ENCODE data around the gene HIVEP3.

The HIVEP3 gene

DNA sequence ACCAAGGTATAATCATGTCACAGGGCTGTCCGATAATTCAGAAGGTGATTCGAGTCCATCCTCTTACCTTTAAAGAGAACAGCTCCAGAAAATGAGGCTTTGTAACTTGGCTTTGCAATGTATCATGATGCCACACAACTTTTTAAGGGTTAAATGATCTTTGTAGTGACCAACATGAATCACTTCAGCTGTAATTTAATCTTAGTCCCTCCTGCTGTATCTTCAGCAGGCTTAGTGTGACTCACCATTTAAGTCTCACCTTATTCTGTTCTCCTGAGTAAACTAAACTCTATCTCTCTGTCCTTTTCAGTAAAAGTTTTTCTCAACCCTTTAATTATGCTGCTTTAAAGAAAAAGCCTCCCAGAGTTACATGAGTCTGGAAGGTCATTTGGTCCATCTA is 1.9 kb upstream of the HIVEP3 start:
- DNase-seq = no peak

DNA sequence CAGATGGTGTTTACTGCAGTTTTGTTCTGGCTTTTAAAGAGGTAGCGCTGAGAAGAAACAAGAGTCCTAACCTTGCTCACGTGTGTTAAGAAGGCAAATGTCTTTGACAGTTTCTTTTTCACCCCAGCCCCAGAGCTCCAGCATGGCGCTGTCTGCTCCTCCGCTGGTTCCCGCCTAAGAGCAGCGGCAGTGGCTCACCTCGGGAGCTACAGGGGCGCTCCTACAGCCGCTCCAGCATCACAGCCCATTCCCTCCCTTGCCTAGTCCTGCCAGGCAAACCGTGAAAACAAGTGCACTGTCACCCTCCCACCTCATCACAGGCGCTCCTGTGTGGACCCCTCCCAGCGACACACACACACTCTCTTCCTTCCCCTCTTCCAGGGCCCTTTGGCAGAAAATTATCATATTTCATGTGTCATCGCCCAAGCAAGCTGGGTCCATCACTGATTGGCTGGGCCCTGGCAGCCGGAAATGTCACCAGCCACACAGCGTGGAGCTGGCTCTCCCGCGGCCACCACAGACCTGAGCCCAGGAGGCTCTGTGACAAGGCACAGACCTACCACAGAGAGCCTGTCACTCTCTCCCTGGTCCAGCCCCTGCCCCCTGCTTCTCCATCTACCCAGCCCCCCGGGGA is 1.2 kb upstream of the HIVEP3 start:
- peak; percentile 89 for DNase-seq

DNA sequence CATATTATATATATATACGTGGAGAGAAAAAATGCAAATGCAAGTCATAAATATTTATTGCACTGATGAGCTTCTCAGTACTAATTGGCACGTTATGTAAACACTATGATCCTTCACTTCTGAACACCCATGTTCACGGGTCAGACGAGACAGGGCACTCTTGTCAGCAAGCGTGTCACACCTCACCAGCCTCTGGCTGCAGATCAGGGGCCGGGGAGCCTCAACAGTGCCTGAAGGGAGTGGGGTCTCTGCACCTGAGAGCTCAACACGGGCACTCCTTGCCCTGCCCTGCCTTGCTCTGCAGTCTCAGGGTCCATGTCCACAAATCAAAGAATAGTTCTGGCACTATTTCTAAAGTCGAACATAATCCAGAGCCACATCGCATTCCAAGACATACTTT is 409 bp upstream of the HIVEP3 start:
- DNase-seq = no peak

DNA sequence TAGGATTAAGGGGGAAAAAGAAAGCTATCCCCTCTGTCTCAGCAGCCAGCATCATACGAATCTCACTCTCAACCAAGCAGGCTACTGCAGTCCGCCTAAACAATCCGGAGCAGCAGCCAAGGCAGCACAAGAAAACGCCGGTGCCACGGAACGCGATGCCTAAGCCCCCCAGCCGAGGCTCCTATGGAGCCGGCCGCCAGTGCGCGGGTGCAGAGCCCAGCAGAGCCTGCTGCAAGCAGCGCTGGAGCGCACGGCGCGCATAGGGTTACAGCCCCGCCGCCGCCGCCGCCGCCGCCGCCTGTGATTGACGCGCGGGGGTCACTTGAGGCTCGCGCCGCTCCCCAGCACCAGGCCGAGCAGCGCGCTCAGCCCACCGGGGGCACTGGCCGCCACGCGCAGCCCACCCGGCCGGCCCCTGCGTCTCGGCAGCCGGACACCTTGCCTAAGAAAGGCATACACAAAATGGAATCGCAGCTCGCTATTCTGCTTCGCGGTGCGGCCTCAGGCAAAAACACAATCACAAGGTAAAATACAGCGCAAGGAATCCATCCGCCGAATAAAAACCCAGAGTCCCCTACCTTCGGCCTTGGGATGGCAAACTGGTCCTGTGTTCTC is 780 bp downstream of the HIVEP3 start:
- peak; percentile 16 for DNase-seq

DNA sequence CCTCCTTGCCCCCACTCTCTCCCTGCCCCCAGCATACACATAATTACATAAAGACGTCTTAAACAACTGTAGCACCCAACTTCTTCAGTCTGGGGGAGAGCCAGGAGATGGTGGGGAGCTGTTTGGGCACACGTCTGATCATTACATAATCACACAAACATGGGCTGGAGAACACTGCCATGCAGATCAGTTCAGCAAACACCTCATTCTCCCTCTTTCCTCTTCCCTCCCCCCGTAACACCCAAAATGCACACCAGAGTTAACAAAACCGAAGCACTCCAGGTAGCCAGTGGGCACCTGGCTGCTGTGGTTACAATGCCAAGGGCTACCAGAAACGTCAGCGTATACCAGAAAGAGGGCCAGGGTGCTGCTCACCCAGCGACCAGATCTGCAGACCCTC is 1.6 kb downstream of the HIVEP3 start:
- DNase-seq = no peak

DNA sequence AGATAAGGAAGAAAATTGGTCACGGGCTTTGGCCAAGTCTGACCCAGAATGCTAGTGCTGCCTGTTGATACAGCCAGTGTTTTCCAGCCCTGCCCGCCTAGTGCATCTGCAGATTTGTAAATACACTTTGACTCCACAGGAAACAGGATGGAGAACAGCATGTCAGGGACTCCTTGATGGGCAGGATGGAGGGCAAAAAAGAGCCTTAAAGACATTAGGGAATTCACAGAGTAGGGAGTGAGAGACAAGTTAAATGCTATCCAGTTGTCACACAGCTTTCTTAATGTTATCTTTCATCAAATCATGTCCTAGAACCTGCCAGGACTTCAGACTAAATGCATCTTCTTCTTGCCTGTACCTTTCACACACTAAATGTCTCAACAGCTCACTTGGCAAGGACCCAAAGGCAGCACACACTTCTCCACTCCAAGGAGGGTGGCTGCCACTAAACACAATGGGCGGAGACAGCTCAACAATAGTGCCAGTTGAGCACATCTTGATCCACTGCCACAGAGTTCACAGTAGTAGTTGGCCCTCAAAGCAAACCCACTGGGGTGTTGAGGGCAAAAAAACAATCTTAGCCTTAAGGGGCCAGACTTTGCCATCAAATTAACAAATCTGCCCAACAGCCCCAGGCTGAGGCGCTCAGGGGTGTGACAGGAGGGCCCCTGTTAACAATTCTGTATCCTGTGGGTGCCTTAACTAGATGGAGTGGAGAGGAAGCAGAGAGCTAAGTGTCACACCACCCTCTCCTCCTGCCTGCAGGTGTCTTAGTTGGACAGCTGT is 2.7 kb downstream of the HIVEP3 start:
- no peak for DNase-seq

DNA sequence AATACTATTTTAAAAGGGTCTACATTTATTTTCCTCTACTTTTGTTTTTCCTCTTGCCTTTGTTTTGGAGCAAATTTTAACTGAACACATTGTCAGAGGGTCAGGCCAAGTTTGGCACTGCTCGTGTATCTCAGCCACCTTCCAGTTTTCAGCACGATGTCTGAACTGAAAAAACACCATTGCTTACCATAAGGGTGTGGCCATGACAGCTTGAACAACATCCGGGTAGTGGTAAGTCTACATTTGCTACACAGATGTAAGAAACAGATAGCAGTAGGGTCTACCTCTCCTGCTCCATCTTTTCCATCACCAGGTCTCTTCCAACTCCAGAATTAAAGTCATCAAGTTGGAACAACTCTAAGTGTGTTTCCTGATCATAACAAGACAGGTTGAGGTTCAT is 4.2 kb downstream of the HIVEP3 start:
- no peak for DNase-seq

DNA sequence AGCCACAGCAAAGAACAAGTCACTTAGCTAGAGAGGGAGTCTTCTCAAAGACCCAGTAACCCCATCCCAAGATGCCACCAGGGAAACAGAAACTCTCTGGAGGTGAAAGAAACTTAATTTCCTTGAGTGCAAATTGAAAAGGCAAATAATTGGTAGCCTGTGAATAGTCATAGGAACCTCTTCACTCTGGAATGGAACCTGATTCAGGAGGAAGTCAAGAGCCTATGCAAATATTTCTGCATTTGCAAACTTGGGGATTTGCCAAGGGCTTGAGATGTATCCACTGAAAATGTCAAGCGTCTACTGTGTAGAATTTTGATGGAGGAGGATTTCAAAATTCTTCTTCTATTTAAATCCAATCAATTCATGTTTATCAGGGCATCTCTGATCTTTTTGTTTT is 5.7 kb downstream of the HIVEP3 start:
- DNase-seq = no peak

DNA sequence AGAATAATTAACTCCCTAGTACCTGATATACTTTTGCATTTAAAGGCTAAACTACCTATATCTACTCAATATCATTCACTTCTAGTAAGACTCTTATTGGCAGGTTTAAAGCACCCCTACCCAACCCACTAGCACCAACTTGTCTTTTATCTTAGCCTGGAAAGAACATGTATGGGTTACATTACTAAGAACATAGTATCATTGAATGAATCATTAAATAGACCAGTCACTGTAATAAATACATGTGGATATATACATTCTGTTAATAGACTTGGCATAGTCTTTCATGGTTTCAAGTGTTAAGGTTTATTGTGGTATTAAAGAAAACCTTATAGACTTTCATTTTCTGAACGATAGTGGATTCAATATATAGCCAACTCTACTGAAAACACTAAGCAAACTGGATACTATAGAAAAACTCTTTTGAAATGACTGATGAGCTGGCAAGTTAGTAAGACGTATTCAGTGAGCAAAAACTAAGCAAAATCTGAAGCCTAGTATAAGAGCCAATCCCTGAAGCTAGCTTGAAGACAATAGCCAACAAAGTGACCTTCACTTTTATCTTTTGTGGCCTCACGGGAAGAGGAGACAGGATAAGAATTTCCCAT is 10.3 kb downstream of the HIVEP3 start:
- DNase-seq = no peak

DNA sequence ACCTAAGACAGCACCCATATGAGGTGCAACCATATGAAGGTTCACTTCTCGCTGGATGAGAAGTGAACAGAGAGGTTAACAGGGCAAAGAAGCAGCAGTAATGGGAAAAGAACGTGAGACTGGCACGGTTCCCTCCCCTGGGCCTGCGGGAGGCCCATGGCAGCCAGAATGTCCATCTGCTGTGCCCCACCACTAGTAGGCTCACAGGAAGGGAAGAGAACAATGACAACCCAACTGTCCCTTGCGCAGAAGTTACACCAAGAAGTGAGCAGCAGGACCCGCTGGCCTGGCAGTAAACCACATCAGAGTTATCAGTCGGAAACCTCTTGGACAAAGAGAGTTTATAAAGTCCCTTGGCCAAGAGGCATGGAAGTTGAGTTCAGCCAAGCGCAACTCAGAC is 11.3 kb downstream of the HIVEP3 start:
- DNase-seq = no peak

DNA sequence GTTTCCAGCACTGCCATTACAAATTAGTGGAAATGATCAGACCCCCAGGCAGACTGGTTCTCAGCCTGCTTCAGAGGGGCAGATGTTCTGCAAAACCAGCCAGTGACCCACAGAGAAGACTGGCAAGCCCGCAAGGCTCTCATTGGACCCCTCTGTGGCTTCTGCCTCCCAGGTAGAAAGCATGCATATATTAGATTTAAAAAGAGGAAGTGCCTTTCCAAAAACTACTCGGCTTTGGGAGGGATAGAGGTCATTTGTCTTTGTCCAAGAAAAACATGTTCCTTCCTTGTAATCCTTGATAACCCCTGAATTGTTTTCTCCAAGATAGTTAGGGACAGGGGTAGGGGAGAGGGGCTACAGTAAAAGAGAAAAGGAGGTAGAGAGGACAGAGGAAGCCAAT is 11.8 kb downstream of the HIVEP3 start:
- DNase-seq = no peak

DNA sequence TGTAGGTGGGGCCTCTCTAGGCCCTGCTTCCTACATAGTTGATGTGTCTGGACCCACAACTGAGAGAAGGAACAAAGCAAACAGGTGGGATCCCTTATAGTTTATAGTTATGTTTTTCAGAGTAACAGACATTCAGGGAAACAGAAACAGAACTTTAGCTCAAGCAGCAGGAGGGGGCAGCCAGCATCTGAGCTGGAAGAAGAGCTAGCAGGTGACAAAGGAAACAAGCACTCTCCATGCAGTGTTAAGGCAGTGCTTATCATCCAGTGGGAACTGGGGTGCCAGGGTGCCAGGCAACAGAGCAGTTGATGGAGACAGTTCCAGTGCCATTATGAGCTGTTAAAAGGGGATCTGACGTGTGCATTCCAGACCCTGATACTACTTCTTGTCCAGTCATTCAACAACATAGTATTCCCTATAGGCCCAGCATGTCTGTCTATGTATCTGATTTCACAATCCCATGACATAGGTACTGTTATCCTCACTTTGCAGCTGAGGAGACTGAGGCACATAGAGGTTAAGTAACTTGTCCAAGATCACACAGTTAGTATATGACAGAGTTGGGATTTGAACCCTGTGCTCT is 13.5 kb downstream of the HIVEP3 start:
- no peak for DNase-seq

DNA sequence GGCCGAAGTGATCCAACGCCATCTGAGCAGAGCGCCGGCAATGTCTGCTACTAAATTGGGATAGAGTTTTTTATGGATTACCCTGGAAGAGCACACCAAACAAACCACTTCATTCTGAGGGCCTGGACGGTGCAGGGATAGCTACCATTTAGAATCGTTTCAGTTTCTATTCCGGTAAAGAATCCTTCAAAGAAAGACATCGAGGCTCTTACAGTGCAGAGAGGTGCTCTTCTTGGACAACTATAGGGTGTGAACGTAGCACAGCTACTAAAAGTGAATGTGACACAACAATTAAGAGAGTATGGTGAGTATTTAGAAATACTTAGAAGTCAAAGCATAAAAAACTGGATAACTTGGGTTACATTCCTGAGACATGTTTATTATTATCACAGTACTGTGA is 16.1 kb downstream of the HIVEP3 start:
- DNase-seq = no peak

DNA sequence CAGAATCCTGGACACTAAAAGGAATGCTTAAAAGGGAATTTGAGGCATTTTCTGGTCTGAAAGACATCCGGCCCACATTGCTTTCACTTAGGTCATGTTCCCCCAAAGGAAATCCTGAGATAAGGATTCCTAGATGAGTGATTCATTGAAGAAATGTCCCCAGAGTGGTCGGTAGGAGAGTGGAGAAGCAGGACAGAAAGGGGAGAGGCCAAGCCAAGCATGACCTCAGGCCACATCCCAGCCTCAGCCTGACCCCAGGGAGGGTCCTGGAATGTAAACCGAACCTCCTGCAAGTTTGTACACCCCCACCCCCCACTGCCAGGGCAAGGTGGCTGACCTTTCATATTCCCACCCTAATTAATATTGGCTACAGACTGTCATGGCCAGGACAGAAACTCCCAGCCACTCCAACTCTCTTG is 16.6 kb downstream of the HIVEP3 start:
- DNase-seq = no peak

DNA sequence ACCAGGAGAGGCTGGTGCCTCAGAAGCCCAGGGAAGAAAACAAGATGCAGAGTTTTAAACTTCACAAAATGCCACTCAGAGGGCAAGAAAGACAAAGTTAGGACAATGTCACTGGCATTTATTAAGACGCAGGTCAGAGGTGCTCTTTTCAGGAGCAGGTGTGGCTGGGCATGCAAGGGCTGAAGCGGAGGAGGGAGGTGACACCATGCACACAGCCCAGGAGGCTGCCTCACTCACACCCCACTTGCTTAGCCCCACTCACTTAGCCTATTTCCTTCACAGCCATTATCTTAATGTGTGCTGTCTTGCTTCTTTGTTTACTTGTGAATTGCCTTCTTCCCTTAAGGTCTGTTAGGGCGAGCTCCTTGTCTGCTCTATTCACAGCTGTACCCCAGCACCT is 17.2 kb downstream of the HIVEP3 start:
- no peak for DNase-seq

DNA sequence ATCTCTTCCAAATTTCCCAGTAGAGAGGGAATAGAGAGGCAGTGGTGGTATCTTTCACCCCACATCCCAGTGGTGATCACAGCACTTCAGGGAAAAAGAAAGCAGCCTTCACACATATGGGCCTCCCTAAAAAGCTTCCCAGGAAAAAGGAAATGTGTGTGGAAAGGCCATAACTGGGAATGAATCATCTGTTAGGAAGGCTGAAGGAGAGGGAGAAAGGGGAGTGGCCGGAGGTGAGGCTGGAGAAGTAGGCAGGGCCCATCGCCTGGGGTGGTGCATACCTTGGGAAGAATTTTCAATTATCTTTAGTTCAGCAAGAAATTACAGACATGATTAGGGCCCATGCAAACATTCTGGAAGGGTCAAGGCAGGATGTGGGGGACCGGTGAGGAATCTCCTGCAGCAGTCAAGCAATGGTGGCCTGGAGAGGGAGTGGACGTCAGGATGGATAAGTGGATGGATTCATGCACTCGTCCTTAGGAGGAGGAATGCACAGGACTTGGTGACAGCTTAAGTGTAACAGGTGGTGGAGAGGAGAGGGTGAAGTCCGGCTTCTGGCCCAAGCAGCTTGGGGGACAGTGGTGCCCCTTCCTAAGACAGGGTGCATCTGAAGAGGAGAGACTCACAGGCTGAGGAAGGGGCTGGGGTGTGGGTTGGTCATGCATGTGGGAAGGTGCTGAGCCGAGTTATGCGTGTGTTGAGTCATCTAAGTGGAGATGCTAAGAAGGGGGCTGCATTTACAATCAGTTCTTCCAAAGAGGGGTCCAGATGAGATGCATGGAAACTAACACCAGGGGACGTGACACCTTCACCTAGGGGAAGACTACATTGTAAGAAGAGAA is 17.9 kb downstream of the HIVEP3 start:
- DNase-seq = no peak

DNA sequence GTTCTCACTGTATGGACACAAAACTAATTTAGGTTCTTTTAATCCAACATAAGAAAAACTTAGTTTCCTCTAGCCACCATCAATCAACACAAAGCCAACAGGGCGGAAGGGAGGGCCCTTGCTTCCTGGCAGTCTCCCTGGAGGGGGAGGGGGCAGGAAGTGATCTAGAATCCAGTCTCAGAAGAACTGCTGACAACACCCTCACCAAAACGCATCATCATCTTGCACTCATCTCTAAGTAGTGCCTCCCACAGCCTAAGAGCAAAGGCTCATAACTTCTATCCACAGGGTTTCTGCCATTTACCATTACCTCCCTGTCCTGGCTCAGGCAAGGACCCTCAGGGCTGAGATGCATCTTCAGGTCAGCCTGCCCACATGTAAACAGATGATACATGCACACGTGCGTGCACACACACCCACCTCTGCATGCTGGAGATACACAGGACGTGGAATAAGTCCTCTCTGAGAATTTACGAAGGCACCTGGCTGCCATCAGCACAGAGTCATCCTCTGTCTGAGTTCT is 20.5 kb downstream of the HIVEP3 start:
- DNase-seq = no peak

DNA sequence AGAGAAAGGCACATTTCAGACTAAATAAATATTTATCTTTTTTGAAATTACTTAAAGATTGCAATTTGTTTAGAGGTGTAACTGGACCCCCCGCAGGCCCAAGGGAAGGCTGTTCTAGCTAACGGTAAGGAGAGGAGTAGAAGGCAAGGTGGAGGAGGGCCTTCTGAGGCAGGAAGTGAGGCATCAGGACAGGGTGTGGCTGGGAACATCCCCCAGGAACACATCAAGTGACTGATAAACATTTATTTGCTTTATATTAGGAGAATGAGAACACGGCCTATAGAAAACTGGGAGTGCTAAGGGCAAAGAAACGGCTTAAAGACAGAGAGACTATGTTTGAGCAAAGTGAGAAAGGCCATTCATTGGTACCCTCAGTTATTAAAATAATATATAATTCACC is 23.2 kb downstream of the HIVEP3 start:
- no peak for DNase-seq

DNA sequence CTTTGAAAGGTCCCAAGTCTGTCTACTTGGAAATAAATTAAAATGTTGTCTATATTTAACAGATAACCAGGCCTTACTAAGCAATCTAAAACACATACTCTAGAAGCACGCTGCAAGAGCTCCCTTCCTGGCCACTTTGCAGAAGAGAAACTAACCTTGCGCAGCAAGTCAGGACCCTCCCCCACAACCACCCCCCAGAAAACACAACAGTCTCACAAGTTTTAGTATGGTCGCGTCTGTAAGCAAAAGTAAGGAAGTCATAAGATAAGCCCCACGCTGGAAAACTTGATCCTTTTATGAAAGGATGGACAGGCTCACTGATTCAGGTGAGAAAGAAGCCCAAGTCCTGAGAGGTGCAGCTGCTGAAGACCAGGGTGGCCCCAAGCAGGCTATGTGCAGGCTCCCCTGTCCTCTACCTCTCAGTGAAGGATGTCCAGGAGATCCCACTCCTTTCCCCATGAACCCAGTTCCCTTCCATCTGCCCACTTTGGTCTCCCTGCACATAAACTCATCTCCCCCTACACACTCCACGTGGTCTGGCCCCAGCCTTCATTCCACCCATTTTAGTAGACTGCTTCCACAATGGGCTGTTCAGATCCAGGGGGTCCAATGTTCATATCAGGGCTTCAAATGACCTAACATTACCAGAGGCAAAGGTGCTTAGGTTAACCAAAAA is 23.8 kb downstream of the HIVEP3 start:
- DNase-seq = no peak

DNA sequence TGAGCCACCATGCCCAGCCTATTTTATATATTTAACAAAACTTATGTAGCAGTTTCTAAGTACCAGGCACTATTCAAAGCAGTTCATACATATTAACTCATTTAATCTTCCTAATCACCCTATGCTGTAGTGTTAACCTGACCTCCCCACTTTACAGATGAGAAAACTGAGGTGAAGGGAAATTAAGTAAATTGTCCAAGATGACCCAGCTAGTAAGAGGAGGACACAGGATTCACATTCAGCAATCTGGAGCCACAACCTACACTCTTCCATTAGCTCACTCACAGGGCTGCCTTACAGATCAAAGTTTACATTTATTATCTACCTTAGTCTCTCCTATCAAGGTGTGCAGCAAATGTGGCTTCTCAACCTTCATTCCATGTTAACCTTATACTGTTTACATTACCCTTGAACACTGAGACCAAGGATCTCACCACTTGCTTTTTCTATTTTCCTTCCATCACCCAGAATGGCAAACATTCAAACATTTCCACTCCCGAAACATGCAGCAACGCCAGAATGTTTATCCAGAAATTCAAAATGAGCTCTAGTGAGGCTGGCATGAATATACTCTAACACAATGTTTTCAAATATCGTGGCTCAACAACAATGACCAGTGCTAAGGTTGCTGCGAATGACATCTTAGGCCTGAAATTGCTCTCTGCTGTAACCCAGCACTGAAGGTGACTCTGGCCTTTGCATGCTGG is 24.5 kb downstream of the HIVEP3 start:
- DNase-seq = no peak

DNA sequence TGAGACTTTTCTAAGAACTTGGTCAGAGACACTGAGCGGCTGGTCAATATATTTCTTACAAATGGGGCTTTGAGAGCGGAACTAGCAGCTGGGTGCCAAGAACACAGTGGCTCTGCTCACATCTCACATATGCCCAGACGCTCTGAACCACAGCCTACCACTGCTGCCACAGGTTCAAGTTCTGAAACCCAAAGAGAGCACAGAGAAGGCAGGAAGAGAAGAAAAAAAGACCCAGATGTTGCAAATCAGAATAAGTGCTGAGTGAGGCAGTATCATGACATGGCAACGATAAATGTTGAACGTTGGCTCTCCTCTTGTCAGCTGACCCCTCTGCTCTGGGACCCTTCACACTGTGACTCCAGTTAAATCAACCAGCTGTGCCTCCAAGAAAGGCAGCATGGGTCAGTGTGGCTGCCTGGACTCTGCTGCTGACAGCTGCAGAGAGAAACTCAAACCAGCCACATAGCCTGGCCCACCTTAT is 26.4 kb downstream of the HIVEP3 start:
- no peak for DNase-seq

Measured in SHP77 treated with DMSO at 0.1 percent for 48 hours (cell line).